ENCODE measurements around the gene SYNE1.
"Not testable (repeated sequence)": the region's sequence is repeated elsewhere in the genome, so short reads cannot be mapped to it uniquely, and the experiment has no call there.

Gene SYNE1

GRCh38 chr6:152343735-152344360, 293.3 kb downstream of the SYNE1 start:
- FAIRE-seq (no peak), DNase-seq (ENCODE audit: extremely low spot score, insufficient read length, low read depth) (no peak)

GRCh38 chr6:152341596-152341995, 295.6 kb downstream of the SYNE1 start:
- FAIRE-seq (no peak), DNase-seq (ENCODE audit: extremely low spot score, insufficient read length, low read depth) (no peak)

GRCh38 chr6:152338335-152339125, 298.6 kb downstream of the SYNE1 start:
- FAIRE-seq (peak; percentile 72), DNase-seq (ENCODE audit: extremely low spot score, insufficient read length, low read depth) (no peak)

GRCh38 chr6:152334555-152334954, 302.6 kb downstream of the SYNE1 start:
- DNase-seq (ENCODE audit: extremely low spot score, insufficient read length, low read depth): no peak
- FAIRE-seq: no peak

- FAIRE-seq: no peak
- no peak for DNase-seq (ENCODE audit: extremely low spot score, insufficient read length, low read depth)
Observed at GRCh38 chr6:152330961-152331360, 306.2 kb downstream of the SYNE1 start.

- no peak for DNase-seq (ENCODE audit: extremely low spot score, insufficient read length, low read depth)
- no peak for FAIRE-seq
Observed at GRCh38 chr6:152329638-152330448, 307.3 kb downstream of the SYNE1 start.

- DNase-seq (ENCODE audit: extremely low spot score, insufficient read length, low read depth); FAIRE-seq: not testable (repeated sequence)
Observed at GRCh38 chr6:152328200-152328599, 309.0 kb downstream of the SYNE1 start.

GRCh38 chr6:152323376-152323775, 313.8 kb downstream of the SYNE1 start:
- FAIRE-seq (no peak), DNase-seq (ENCODE audit: extremely low spot score, insufficient read length, low read depth) (no peak)

- FAIRE-seq (no peak), DNase-seq (ENCODE audit: extremely low spot score, insufficient read length, low read depth) (no peak)
Observed at GRCh38 chr6:152318278-152318677, 318.9 kb downstream of the SYNE1 start.

GRCh38 chr6:152316024-152316423, 321.1 kb downstream of the SYNE1 start:
- no peak for DNase-seq (ENCODE audit: extremely low spot score, insufficient read length, low read depth)
- no peak for FAIRE-seq

GRCh38 chr6:152314483-152314832, 322.7 kb downstream of the SYNE1 start:
- no peak for FAIRE-seq
- DNase-seq (ENCODE audit: extremely low spot score, insufficient read length, low read depth): no peak

- no peak for FAIRE-seq
- no peak for DNase-seq (ENCODE audit: extremely low spot score, insufficient read length, low read depth)
Observed at GRCh38 chr6:152313542-152314482, 323.4 kb downstream of the SYNE1 start.

GRCh38 chr6:152312434-152312833, 324.7 kb downstream of the SYNE1 start:
- no peak for FAIRE-seq
- no peak for DNase-seq (ENCODE audit: extremely low spot score, insufficient read length, low read depth)

GRCh38 chr6:152310371-152310954, 326.7 kb downstream of the SYNE1 start:
- DNase-seq (ENCODE audit: extremely low spot score, insufficient read length, low read depth) (no peak), FAIRE-seq (no peak)

GRCh38 chr6:152309648-152310047, 327.5 kb downstream of the SYNE1 start:
- FAIRE-seq (no peak), DNase-seq (ENCODE audit: extremely low spot score, insufficient read length, low read depth) (no peak)

- no peak for FAIRE-seq
- DNase-seq (ENCODE audit: extremely low spot score, insufficient read length, low read depth): no peak
Observed at GRCh38 chr6:152309006-152309405, 328.2 kb downstream of the SYNE1 start.

- FAIRE-seq (no peak), DNase-seq (ENCODE audit: extremely low spot score, insufficient read length, low read depth) (no peak)
Observed at GRCh38 chr6:152308306-152308705, 328.9 kb downstream of the SYNE1 start.

- no peak for DNase-seq (ENCODE audit: extremely low spot score, insufficient read length, low read depth)
- no peak for FAIRE-seq
Observed at GRCh38 chr6:152305672-152306071, 331.5 kb downstream of the SYNE1 start.

GRCh38 chr6:152301765-152302568, 335.2 kb downstream of the SYNE1 start:
- FAIRE-seq (peak; percentile 93), DNase-seq (ENCODE audit: extremely low spot score, insufficient read length, low read depth) (peak; percentile 64)
